Fibroblast of lung (primary cell): ENCODE measurements around the gene STAC2.

ENCODE experiments used
- EZH2 ChIP-seq: IDR thresholded peaks from 2 replicates; pipeline ENCODE4 v1.5.1; 2012; ENCODE audit warnings: low read length, control low read depth, mild to moderate bottlenecking; ENCODE audit errors: missing control alignments
- TF ChIP-seq, protein P1 (sequence below), 2 donors: IDR thresholded peaks in 1 of 2; conservative IDR thresholded peaks in 1 of 2; 1 replicate in 1 of 2; 2 replicates in 1 of 2; pipeline ENCODE4 v1.5.1; 2011 to 2012; ENCODE audit warnings: low read length in 2 of 2, control low read depth in 1 of 2, inconsistent platforms in 1 of 2, low read depth in 1 of 2, mild to moderate bottlenecking in 1 of 2

DNA sequence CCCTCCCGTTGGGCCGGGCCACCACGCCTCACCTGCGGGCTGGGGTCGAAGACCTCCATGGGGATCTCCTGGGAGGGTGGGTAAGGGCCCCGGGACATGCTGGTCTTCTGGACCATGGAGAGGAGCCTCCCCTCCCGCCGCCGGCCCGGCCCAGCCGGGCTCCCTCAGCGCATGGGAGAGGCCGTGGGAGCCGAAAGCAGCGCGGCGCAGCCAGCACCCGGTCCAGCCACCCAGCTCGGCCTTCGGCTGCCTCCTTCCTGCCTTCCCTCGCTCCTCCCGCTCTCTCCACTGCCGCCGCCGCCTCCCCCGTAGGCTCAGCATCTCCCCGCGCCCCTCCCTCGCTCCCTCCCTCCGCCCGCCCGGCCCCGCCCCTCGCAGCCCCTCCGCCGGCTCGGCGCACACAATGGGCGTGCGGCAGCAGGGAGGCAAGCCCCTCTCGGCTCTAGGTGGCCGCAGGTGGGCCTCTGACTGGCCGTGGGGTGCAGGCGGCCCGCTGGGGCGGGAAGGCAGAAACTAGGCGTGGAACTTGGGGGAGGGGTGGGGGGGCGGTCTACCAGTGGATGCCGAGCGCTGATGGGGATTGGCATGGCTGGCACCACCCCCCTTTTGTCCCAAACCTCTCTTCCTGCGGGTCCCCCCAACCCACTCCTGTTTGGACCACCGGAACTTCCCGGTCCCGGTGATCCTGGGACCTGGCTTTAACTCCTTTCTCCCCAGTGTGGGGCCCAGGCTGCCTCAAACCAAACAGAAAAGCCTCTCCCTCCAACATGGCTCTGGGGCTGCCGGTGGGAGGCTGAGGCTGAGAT, 28.2 kb downstream of the STAC2 start, which contains the start of gene CACNB1:
- TF ChIP-seq, protein P1, sequence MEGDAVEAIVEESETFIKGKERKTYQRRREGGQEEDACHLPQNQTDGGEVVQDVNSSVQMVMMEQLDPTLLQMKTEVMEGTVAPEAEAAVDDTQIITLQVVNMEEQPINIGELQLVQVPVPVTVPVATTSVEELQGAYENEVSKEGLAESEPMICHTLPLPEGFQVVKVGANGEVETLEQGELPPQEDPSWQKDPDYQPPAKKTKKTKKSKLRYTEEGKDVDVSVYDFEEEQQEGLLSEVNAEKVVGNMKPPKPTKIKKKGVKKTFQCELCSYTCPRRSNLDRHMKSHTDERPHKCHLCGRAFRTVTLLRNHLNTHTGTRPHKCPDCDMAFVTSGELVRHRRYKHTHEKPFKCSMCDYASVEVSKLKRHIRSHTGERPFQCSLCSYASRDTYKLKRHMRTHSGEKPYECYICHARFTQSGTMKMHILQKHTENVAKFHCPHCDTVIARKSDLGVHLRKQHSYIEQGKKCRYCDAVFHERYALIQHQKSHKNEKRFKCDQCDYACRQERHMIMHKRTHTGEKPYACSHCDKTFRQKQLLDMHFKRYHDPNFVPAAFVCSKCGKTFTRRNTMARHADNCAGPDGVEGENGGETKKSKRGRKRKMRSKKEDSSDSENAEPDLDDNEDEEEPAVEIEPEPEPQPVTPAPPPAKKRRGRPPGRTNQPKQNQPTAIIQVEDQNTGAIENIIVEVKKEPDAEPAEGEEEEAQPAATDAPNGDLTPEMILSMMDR (conservative IDR thresholded peaks at IDR 0.05 in 1 of 2, IDR thresholded peaks at IDR 0.05 in 1 of 2; ENCODE audit: low read depth in 1 of 2, low read length in 2 of 2), result no peak
- TF ChIP-seq EZH2, result no peak
